Measurements from ENCODE around the gene HIC1.

Gene HIC1

GRCh38 chr17:2106308-2106955 lies 51.5 kb downstream of the HIC1 start:
- ATAC-seq = no peak

- no peak for ATAC-seq
Observed at GRCh38 chr17:2107050-2107449, 52.1 kb downstream of the HIC1 start.

GRCh38 chr17:2107506-2107905 lies 52.6 kb downstream of the HIC1 start:
- no peak for ATAC-seq

- no peak for ATAC-seq
Observed at GRCh38 chr17:2108170-2108569, 53.3 kb downstream of the HIC1 start.

- no peak for ATAC-seq
Observed at GRCh38 chr17:2110436-2110835, 55.5 kb downstream of the HIC1 start.

- no peak for ATAC-seq
Observed at GRCh38 chr17:2111691-2112090, 56.8 kb downstream of the HIC1 start.

Measured in activated CD4-positive, CD25-positive, alpha-beta regulatory T cell treated with anti-CD3 and anti-CD28 coated beads, Interleukin-2, amount 50 U/mL, for 24 hours (primary cell).